H1 (cell line): ENCODE results near the gene ZNF496. TPM values are rescaled to one million over a fixed set of nuclear protein-coding genes. Genes with fewer than 3 reads are reported as not detected.

Source experiments
- CTCF ChIA-PET: fragments of 300-600 bp; sonication (Branson Sonifier 250); formaldehyde crosslinking; loops from one replicate; lab custom pipeline; 2021; ENCODE audit not compliant: partially characterized antibody; lab: Charles Lee
- POLR2A ChIA-PET: fragments of 300-600 bp; sonication (Branson Sonifier 250); formaldehyde crosslinking; loops from one replicate; lab custom pipeline; 2021; ENCODE audit warnings: inconsistent platforms; ENCODE audit not compliant: partially characterized antibody; lab: Charles Lee
- DNase-seq, 2 experiments: peaks; one replicate each; pipeline versions ENCODE4 v3.0.0 to v3.0.0-alpha.2; 2010 to 2022; ENCODE audit warnings: low spot score in 2 of 2, low read depth in 1 of 2, mixed read lengths in 1 of 2
- FAIRE-seq: peaks from 2 replicates; lab custom pipeline; 2011; peaks lifted over from hg19 to GRCh38; lab: Jason Lieb, UNC
- H2AFZ ChIP-seq: 2 replicates; pipeline ENCODE4 v1.8.1; 2012; ENCODE audit warnings: low read length, inconsistent platforms
- H2AK5ac ChIP-seq: 2 replicates; pipeline ENCODE4 v1.6.1; 2013; ENCODE audit warnings: low read depth, low read length
- H2BK120ac ChIP-seq: replicated peaks from 2 replicates; pipeline ENCODE3; 2013; ENCODE audit warnings: low read depth, low read length, inconsistent platforms
- H2BK12ac ChIP-seq: 2 replicates; pipeline ENCODE4 v1.6.1; 2013; ENCODE audit warnings: low read depth, low read length
- H2BK15ac ChIP-seq: 2 replicates; pipeline ENCODE4 v1.6.1; 2013; ENCODE audit warnings: low read length
- H2BK20ac ChIP-seq: 2 replicates; pipeline ENCODE4 v1.6.1; 2013; ENCODE audit warnings: low read length
- H2BK5ac ChIP-seq: 2 replicates; pipeline ENCODE4 v1.6.1; 2013; ENCODE audit warnings: low read depth, low read length
- H3K14ac ChIP-seq: 2 replicates; pipeline ENCODE4 v1.6.1; 2013; ENCODE audit warnings: inconsistent platforms; ENCODE audit not compliant: insufficient read length
- H3K18ac ChIP-seq: 2 replicates; pipeline ENCODE4 v1.6.1; 2013; ENCODE audit warnings: low read length; ENCODE audit errors: extremely low read depth
- H3K23ac ChIP-seq: 2 replicates; pipeline ENCODE4 v1.6.1; 2013; ENCODE audit warnings: inconsistent platforms; ENCODE audit not compliant: insufficient read length
- H3K23me2 ChIP-seq: 2 replicates; pipeline ENCODE4 v1.6.1; 2013; ENCODE audit warnings: low read depth, low read length
- H3K27ac ChIP-seq: 2 replicates; pipeline ENCODE4 v1.6.1; 2011; ENCODE audit warnings: low read depth, low read length, inconsistent platforms
- H3K27me3 ChIP-seq, 4 experiments: replicated peaks in 1 of 4; 1 replicate in 1 of 4; 2 replicates in 3 of 4; pipeline versions ENCODE4 v1.6.1 to v1.8.1; 2011 to 2013; ENCODE audit warnings: low read length in 3 of 4, mild to moderate bottlenecking in 3 of 4, inconsistent platforms in 2 of 4, mixed read lengths in 2 of 4, moderate library complexity in 1 of 4; ENCODE audit not compliant: control insufficient read depth in 3 of 4, insufficient read depth in 3 of 4; ENCODE audit errors: extremely low read depth in 1 of 4
- H3K36me3 ChIP-seq, 4 experiments: 2 replicates each; pipeline versions ENCODE4 v1.6.1 to v1.8.1; 2011 to 2013; ENCODE audit warnings: mild to moderate bottlenecking in 4 of 4, low read length in 3 of 4, moderate library complexity in 2 of 4, control low read depth in 1 of 4, inconsistent platforms in 1 of 4; ENCODE audit not compliant: insufficient read depth in 4 of 4, control insufficient read depth in 2 of 4
- H3K4ac ChIP-seq: replicated peaks from 2 replicates; pipeline ENCODE3; 2013; ENCODE audit warnings: low read length, low read depth, mixed read lengths, inconsistent platforms; ENCODE audit not compliant: insufficient read length
- H3K4me1 ChIP-seq, 4 experiments: replicated peaks in 1 of 4; 1 replicate in 1 of 4; 2 replicates in 3 of 4; pipeline versions ENCODE4 v1.6.1 to v1.8.1; 2011 to 2013; ENCODE audit warnings: low read length in 3 of 4, inconsistent platforms in 2 of 4, mixed read lengths in 1 of 4; ENCODE audit not compliant: insufficient read depth in 4 of 4, control insufficient read depth in 3 of 4
- H3K4me2 ChIP-seq, 2 experiments: 2 replicates each; pipeline versions ENCODE4 v1.6.1 to v1.8.1; 2011 to 2013; ENCODE audit warnings: low read depth in 2 of 2, low read length in 2 of 2, control low read depth in 1 of 2, inconsistent platforms in 1 of 2, mild to moderate bottlenecking in 1 of 2; ENCODE audit not compliant: insufficient read depth in 1 of 2
- H3K4me3 ChIP-seq, 4 experiments: fragments of 200-600, 300-600 bp in 1 of 4; sonication (generic), shearing (Covaris generic), sonication (Bioruptor Twin) in 1 of 4; 2 replicates each; pipeline versions ENCODE4 v1.5.1 to v1.8.1; 2011 to 2016; ENCODE audit warnings: low read length in 4 of 4, low read depth in 3 of 4, control low read depth in 2 of 4, inconsistent platforms in 2 of 4, mild to moderate bottlenecking in 2 of 4, mixed read lengths in 1 of 4, moderate library complexity in 1 of 4; ENCODE audit not compliant: insufficient read depth in 2 of 4; ENCODE audit errors: extremely low read depth in 1 of 4
- H3K56ac ChIP-seq: replicated peaks from 2 replicates; pipeline ENCODE3; 2013; ENCODE audit warnings: low read depth, mild to moderate bottlenecking, mixed read lengths, low read length, inconsistent platforms; ENCODE audit not compliant: insufficient read length
- H3K79me1 ChIP-seq: 2 replicates; pipeline ENCODE4 v1.6.1; 2013; ENCODE audit warnings: low read depth, low read length, control low read depth
- H3K79me2 ChIP-seq, 2 experiments: 2 replicates each; pipeline versions ENCODE4 v1.6.1 to v1.8.1; 2012 to 2013; ENCODE audit warnings: low read length in 2 of 2, mild to moderate bottlenecking in 2 of 2, inconsistent platforms in 1 of 2; ENCODE audit not compliant: insufficient read depth in 2 of 2, control insufficient read depth in 1 of 2
- H3K9ac ChIP-seq, 4 experiments: replicated peaks in 1 of 4; 1 replicate in 1 of 4; 2 replicates in 3 of 4; pipeline versions ENCODE4 v1.6.1 to v1.8.1; 2011 to 2013; ENCODE audit warnings: low read depth in 3 of 4, low read length in 3 of 4, control low read depth in 2 of 4, mild to moderate bottlenecking in 2 of 4, moderate library complexity in 2 of 4, inconsistent platforms in 1 of 4; ENCODE audit errors: extremely low read depth in 1 of 4
- H3K9me3 ChIP-seq, 2 experiments: 2 replicates each; pipeline versions ENCODE4 v1.6.1 to v1.8.1; 2012 to 2013; ENCODE audit warnings: mild to moderate bottlenecking in 2 of 2, moderate library complexity in 2 of 2, control low read depth in 1 of 2, inconsistent platforms in 1 of 2, low read depth in 1 of 2, low read length in 1 of 2, mixed read lengths in 1 of 2; ENCODE audit not compliant: insufficient read depth in 2 of 2
- H4K20me1 ChIP-seq, 2 experiments: replicated peaks in 1 of 2; 2 replicates each; pipeline versions ENCODE3 to v1.8.1; 2011 to 2013; ENCODE audit warnings: inconsistent platforms in 2 of 2, low read length in 2 of 2, mild to moderate bottlenecking in 1 of 2; ENCODE audit not compliant: insufficient read depth in 2 of 2, control insufficient read depth in 1 of 2
- H4K5ac ChIP-seq: 2 replicates; pipeline ENCODE4 v1.6.1; 2013; ENCODE audit warnings: low read length, low read depth, mixed read lengths, inconsistent platforms; ENCODE audit not compliant: insufficient read length
- H4K8ac ChIP-seq: 2 replicates; pipeline ENCODE4 v1.8.0; 2013; ENCODE audit warnings: mild to moderate bottlenecking, moderate library complexity, low read length, inconsistent platforms; ENCODE audit not compliant: insufficient read depth; ENCODE audit errors: extremely low read depth
- H4K91ac ChIP-seq: replicated peaks from 2 replicates; pipeline ENCODE3; 2013; ENCODE audit warnings: low read length, mixed read lengths, inconsistent platforms; ENCODE audit not compliant: insufficient read length
- CBX5 ChIP-seq: fragments of 300-800, 300-1000 bp; sonication (generic); IDR thresholded peaks from 2 replicates; pipeline ENCODE4 v1.7.1; 2016; ENCODE audit warnings: antibody characterized with exemption, low read length, low read depth
- EZH2 ChIP-seq: fragments of 200-600 bp; sonication (generic); IDR thresholded peaks from 2 replicates; pipeline ENCODE4 v1.7.1; 2012; ENCODE audit warnings: low read depth, mild to moderate bottlenecking, moderate library complexity, low read length, inconsistent platforms; ENCODE audit not compliant: severe bottlenecking
- HDAC2 ChIP-seq, 2 experiments: fragments of 300-600 bp in 1 of 2; sonication (generic) in 1 of 2; IDR thresholded peaks; 2 replicates each; pipeline ENCODE4 v1.6.1; 2011 to 2012; ENCODE audit warnings: low read depth in 2 of 2, low read length in 2 of 2, mild to moderate bottlenecking in 2 of 2, moderate library complexity in 2 of 2, borderline replicate concordance in 1 of 2, inconsistent platforms in 1 of 2
- JUN ChIP-seq: IDR thresholded peaks from 2 replicates; pipeline ENCODE4 v1.6.1; 2011; ENCODE audit warnings: low read depth, mild to moderate bottlenecking, improper control_type of control experiment, low read length
- KDM4A ChIP-seq: IDR thresholded peaks from one replicate; pipeline ENCODE4 v1.7.1; 2012; ENCODE audit warnings: low read depth, mild to moderate bottlenecking, moderate library complexity, low read length, inconsistent platforms; ENCODE audit not compliant: severe bottlenecking
- PHF8 ChIP-seq: fragments of 200-600 bp; sonication (generic); conservative IDR thresholded peaks from 2 replicates; pipeline ENCODE4 v1.7.1; 2012; ENCODE audit warnings: low read depth, mild to moderate bottlenecking, inconsistent platforms, low read length, moderate library complexity
- POLR2A ChIP-seq, 2 experiments: IDR thresholded peaks; 1 replicate in 1 of 2; 2 replicates in 1 of 2; pipeline ENCODE4 v1.6.1; 2011; ENCODE audit warnings: low read depth in 2 of 2, low read length in 2 of 2, mild to moderate bottlenecking in 2 of 2; ENCODE audit errors: control extremely low read depth in 1 of 2
- POU5F1 ChIP-seq: IDR thresholded peaks from 2 replicates; pipeline ENCODE4 v1.6.1; 2011; ENCODE audit warnings: low read depth, mild to moderate bottlenecking, low read length, moderate library complexity
- SRF ChIP-seq: IDR thresholded peaks from 2 replicates; pipeline ENCODE4 v1.6.1; 2011; ENCODE audit warnings: mild to moderate bottlenecking, low read depth, low read length, moderate library complexity
- TAF7 ChIP-seq: optimal IDR thresholded peaks from 2 replicates; pipeline ENCODE3; 2011; ENCODE audit warnings: low read depth, mild to moderate bottlenecking, inconsistent platforms, low read length, moderate library complexity, borderline replicate concordance
- WGBS, 2 experiments: shearing (Covaris generic) in 1 of 2; methylation state at CpG; one replicate each; pipeline versions ENCODE4 v1.1.6 to v1.1.7; 2013 to 2015; ENCODE audit warnings: low lambda C conversion rate in 2 of 2, mixed read lengths in 2 of 2, inconsistent platforms in 1 of 2, low coverage in 1 of 2, missing lambda C conversion rate in 1 of 2; ENCODE audit not compliant: insufficient replicate concordance in 2 of 2, insufficient coverage in 1 of 2, insufficient read length in 1 of 2; ENCODE audit errors: extremely low coverage in 1 of 2, missing lambda C conversion rate in 1 of 2; 5-methylcytosine and 5-hydroxymethylcytosine counted together
- polyA plus RNA-seq, 7 experiments: library from polyadenylated mRNA; depleted of rRNA in 3 of 7; stranded (reverse) in 5 of 7; unstranded in 2 of 7; fragments of >200 nt in 5 of 7; fragments of 200-250 nt in 2 of 7; gene quantifications; 1 replicate in 5 of 7; 2 replicates in 1 of 7; 4 replicates in 1 of 7; pipeline versions ENCODE4 v1.2.1 to v1.2.3, GENCODE V29; 2011 to 2013; ENCODE audit warnings: missing spikeins in 2 of 7, mixed read lengths in 2 of 7
- total RNA-seq: library from RNA; stranded (reverse); fragmentation: NEBNext Ultra II Directional; extraction: Animal tissue kit (Norgen Biotek cat#: 25700); gene quantifications from 2 replicates; pipeline ENCODE4 v1.2.1, GENCODE V29; 2021
- TF ChIP-seq, protein P1 (sequence below): IDR thresholded peaks from 2 replicates; pipeline ENCODE4 v1.6.1; 2011; ENCODE audit warnings: low read depth, mild to moderate bottlenecking, low read length; ENCODE audit not compliant: insufficient read depth

Gene ZNF496
- total and polyA plus RNA-seq, 2 of the 8 experiments (the other 6 are each of a cell fraction or from before 2014, with no cell fraction given), result 27.9 to 71.4 TPM

DNA sequence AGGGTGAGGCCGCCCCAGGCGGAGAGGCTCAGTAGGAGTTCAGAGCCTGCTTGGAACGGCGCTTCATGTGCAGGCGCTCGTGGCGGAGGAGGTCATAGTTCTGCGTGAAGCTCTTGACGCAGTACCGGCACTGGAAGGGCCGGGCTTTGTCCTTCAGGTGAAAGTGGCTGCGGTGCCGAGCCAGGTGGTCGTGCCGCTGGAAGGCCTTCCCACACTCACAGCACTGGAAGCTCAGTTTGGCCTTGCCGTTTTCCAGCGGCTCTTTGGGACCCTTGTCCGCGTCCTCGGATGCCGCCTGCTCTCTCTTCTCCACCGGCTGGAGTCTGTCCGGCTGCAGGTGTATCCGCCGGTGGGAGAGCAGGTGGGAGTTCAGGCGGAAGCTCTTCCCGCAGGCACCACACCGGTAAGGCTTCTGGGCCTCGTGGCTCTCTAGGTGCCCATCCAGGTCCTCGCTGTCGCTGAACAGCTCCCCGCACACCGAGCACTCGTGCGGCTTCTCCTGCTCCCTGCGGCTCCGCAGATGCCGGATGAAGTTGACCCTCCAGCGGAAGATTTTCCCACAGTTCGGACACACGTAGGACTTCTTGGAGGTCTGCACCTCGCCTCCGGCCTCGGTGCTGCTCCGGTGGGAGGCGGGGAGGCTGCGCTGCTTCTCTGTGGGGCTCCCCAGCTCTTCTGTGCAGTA is 31.0 kb downstream of the ZNF496 start:
- TF ChIP-seq POU5F1, result no peak
- TF ChIP-seq TAF7, result no peak
- TF ChIP-seq, protein P1, sequence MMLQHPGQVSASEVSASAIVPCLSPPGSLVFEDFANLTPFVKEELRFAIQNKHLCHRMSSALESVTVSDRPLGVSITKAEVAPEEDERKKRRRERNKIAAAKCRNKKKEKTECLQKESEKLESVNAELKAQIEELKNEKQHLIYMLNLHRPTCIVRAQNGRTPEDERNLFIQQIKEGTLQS, result no peak
- TF ChIP-seq KDM4A, result no peak
- no peak for TF ChIP-seq POLR2A (IDR thresholded peaks at IDR 0.05; ENCODE audit: control extremely low read depth in 1 of 2, low read depth in 2 of 2, low read length in 2 of 2)
- TF ChIP-seq EZH2, result no peak
- no peak for TF ChIP-seq HDAC2 (IDR thresholded peaks at IDR 0.05; ENCODE audit: borderline replicate concordance in 1 of 2, low read depth in 2 of 2, low read length in 2 of 2)
- TF ChIP-seq CBX5, result no peak
- no peak for TF ChIP-seq PHF8
- TF ChIP-seq JUN, result no peak
- TF ChIP-seq SRF, result no peak
- Histone ChIP-seq H3K4me1 (peaks cover 7 to 26% (median 25%) of the 10 kb centered on the region in 4 experiments), H2BK20ac (no peak overlapping the region), H3K23ac (no peak overlapping the region), H4K8ac (no peak overlapping the region), H4K20me1 (no peaks in the 10 kb centered on the region), H2BK12ac (no peak overlapping the region), H4K91ac (no peak overlapping the region), H3K18ac (no peak overlapping the region), H4K5ac (no peak overlapping the region), H3K23me2 (no peaks in the 10 kb centered on the region; the same call in 1 of the 2 replicates), H3K56ac (no peak overlapping the region), H2BK120ac (no peak overlapping the region), H3K9me3 (peaks cover 0 to 8% of the 10 kb centered on the region in 2 experiments; a peak in 1 of 4 replicates), H3K4me3 (no peak overlapping the region), H3K14ac (no peak overlapping the region), H3K27me3 (no peaks in the 10 kb centered on the region), H3K9ac (no peak overlapping the region), H3K27ac (no peak overlapping the region), H3K79me2 (no peaks in the 10 kb centered on the region), H3K4me2 (no peak overlapping the region), H2BK5ac (no peak overlapping the region), H3K36me3 (peaks cover 26 to 60% (median 47%) of the 10 kb centered on the region in 4 experiments), H3K4ac (no peak overlapping the region), H2AFZ (no peak overlapping the region), H3K79me1 (0 out of 2 replicates have a peak, but pooled peaks cover 2% of the 10 kb centered on the region), H2AK5ac (0 out of 2 replicates have a peak overlapping the region, but pooled peaks have one; percentile 19), H2BK15ac (no peak overlapping the region)
- POLR2A ChIA-PET, result interaction anchor here (0.8 to 8.1 kb wide), 11 partner anchors 9 to 176 kb away, joined by 3 to 46 read pairs (median 4); partner anchors contain the start of gene ZNF496
- FAIRE-seq (no peak), DNase-seq (no peak)
- whole genome bisulfite sequencing, 2 experiments, result 96% methylated on average over 47 of the region's 47 CpGs; no CpG with 5 or more reads in 1 of the 2 experiments
- CTCF ChIA-PET, result interaction anchor here (1.1 to 1.8 kb wide), 3 partner anchors 9 to 24 kb away, joined by 3 to 5 read pairs (median 4); no protein-coding TSS in a partner anchor
